GM21737 (cell line): ENCODE measurements around the gene SLC16A9.
"Not testable (repeated sequence)": the region's sequence is repeated elsewhere in the genome, so short reads cannot be mapped to it uniquely, and the experiment has no call there.

ENCODE experiments used
- ATAC-seq: cut with Tn5 transposase; IDR thresholded peaks from one replicate; pipeline ENCODE4 v1.9.1; 2021; ENCODE audit warnings: mild to moderate bottlenecking, moderate library complexity; ENCODE audit not compliant: unreplicated experiment

The SLC16A9 gene, protein sequence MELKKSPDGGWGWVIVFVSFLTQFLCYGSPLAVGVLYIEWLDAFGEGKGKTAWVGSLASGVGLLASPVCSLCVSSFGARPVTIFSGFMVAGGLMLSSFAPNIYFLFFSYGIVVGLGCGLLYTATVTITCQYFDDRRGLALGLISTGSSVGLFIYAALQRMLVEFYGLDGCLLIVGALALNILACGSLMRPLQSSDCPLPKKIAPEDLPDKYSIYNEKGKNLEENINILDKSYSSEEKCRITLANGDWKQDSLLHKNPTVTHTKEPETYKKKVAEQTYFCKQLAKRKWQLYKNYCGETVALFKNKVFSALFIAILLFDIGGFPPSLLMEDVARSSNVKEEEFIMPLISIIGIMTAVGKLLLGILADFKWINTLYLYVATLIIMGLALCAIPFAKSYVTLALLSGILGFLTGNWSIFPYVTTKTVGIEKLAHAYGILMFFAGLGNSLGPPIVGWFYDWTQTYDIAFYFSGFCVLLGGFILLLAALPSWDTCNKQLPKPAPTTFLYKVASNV

DNA sequence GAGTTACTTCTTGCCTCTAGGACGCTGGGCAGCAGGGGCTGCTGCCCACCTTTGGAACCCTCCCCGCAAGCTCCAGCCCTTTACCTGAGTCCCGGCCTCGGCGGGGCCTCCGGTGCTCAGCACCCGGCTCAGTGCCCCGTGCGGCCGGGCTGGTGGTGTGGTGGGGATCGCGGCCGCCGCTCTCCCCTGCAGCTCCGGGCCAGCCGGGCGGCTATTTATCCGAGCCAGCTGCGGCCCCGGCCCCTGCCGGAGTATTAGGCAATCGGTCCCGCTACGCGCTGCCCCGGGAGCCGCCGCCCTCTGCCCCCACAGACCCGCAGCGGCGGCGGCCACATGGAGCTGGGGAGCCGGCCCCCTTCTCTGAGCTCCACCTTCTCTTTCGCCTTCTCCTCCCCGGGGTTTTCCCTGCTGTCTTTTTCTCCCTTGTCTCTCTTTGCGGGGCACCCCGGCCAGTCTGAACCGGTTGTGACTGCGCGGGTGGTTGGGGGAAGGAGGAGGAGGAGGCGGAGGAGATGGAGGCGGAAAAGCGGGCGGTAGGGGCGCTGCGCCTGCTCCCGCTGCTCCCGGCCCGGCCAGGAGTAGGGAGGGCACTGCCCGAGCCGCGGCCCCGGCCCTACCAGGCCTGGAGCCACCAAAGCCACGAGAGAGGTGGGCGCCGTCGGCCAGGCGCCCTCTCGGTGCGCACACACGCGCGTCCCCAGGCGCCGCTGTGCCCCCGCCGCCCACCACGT lies at the start of gene SLC16A9:
SLC16A9 (minus strand) TSS at position 456 of the 731 bp plus-strand sequence. CDS start 25,559 bp downstream, outside the sequence.
- peak; percentile 92 for ATAC-seq

DNA sequence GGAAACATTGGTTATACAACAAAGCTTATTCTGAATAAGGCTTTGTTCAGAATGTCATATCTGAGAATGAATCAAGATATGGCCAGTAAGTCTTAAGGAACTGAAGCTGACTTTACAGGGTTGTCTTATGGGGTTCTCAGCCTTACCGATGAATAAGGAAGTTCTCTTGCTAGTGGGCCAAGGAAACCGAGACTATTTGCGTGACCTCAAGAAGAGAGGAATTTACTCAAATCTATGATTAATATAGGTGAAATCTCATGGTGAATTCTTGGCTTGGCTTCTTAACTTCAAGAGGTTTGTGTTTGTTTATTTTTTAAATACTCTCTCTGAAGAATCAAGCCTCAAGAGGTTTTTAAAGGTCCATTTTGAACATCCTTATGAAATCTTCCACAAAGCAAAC lies 48.3 kb upstream of the SLC16A9 start:
- ATAC-seq: no peak

DNA sequence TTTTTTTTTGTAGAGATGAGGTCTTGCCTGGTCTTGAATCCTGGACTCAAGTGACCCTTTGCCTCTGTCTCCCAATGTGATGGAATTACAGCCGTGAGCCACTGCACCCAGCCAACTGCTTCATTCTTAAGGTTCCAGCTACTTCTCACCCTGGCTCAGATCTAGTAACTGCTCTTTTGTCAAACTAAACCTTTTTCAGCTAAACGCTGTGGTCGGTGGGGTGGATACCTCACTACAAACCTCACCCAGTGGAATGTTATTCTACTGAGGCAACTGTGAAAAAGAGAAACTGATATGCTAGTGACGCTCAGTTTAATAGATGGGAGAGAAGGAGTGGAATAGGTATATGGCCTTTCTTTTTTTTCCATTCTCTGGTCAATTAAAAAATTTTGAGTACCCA lies 45.3 kb upstream of the SLC16A9 start:
- ATAC-seq: no peak

DNA sequence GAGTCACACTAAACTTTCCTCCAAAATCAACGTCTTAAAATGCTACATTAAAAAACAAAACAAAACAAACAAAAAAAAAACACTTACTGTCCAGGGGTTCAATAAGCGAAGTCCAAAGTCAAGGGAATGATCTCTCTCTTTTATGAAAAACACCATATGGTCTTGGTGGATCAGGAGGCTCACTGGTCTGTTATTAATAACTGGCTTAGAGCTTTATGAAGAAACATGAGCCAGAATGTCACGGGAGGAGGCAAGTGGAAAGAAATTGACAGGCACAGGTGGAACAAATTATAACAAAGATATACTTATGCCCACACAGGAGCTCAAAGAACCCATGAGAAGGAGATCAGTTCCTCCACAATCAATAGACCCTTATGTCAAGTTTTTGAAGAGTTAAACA lies 43.6 kb upstream of the SLC16A9 start, which contains the start of gene MRLN:
MRLN (minus strand) TSS at position 189 of the 400 bp plus-strand sequence.
- ATAC-seq: no peak

DNA sequence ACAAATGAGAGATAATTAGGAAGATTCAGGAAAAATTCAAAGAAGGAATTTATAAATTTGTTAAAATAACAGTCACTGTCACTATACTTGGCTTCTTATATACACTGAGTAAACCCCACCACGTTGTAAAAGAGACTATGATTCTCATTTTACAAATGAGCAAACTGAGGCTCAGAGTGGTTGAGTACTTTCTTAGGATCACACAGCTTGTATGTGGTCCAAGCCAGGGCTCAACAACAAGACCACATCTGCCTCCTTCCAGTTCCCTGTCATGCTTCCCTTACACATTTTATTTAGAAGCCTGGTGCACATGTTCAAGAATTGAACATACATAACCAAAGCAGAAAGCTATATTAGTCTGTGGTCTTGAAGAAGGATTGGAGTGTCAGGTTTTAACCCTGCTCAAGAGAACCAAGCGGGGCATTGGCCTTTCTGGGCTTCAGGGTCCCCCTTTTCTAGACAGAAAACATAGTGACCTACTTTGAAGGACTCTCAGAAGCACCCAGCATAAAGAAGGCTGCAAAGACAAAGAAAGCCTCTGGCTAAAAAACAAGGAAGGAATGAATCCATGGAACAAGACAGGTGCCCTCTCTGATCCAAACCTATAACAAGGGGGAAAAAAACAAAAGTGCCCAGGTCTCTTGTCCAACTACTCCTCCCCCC lies 42.8 kb upstream of the SLC16A9 start:
- ATAC-seq: no peak

DNA sequence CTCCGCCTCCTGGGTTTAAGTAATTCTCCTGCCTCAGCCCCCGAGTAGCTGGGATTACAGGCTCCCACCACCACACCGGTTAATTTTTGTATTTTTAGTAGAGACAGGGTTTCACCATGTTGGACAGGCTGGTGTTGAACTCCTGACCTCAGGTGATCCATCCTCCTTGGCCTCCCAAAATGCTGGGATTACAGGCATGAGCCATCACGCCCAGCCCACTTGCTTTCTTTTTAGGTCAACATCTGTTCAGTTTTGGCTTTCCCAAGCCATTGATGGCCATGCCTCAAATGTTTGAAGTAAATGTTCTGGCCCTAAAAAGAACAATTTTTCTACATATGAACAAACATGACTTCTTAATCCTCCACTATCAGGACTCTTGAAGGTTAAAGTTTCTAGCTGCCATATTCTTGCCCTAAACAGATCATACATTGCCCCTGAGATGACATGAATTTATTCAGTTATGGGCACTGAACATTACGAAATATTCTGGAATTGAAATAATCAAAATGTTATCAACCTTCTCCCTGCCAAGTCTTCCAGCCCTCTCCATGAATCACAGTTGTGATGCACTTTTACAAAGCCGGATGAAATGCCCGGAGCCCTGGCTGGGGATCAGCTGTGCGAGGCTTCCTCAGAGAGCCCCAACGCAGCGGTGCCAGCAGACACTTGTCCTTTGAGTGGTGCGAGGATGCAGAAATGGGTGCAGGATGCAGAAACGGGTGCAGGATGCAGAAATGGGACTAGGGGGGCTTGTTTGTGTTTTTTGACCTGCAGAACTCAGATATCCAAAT lies 40.7 kb upstream of the SLC16A9 start:
- ATAC-seq: no peak

DNA sequence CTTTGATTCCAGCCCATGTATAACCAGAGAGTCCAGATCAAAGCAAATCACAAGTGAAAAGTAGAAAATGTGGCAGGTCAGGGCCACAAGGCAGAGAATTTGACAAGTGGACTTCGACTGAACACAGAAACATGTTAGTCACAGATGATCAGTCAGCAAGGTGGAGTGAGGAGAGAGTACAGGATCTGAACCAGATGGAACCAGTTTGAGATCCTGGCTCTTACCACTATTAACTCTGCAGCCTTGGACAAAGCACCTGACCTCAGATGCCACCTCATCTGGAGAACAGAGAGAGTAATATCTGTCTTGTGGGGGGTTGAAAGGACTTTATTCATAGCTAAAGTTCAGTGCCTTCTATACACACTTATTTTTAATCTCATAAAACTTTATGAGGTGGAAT lies 39.2 kb upstream of the SLC16A9 start:
- ATAC-seq: no peak

DNA sequence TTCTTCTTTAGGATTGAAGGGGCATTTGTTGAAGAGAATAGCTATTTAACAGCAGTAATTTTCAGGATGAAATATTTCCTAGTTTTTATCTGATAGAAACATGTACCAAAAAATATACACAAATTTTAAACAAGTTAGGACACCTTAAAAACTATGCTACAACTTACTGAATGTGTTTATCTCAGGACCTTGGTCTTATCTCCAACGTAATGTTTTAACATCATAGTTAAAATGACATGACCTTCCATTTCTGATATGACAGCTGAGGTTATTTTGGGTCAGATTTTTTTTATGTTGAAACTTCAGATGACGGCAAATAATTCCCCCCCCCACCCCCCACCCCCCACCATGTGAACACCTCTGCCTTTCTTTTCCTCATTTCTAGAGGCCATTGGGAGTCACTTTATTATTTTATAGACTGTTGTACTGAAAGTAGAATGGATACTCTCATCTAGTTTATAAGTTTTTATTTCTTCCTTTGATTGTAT lies 35.6 kb upstream of the SLC16A9 start:
- ATAC-seq: no peak

DNA sequence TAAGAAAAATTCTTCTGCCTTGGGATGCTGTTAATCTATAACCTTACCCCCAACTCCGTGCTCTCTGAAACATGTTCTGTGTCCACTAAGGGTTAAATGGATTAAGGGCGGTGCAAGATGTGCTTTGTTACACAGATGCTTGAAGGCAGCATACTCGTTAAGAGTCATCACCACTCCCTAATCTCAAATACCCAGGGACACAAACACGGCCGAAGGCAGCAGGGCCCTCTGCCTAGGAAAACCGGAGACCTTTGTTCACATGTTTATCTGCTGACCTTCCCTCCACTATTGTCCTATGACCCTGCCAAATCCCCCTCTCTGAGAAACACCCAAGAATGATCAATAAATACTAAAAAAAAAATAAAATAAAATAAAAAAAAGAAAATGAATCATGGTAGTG lies 35.1 kb upstream of the SLC16A9 start:
- ATAC-seq: not testable (repeated sequence)

DNA sequence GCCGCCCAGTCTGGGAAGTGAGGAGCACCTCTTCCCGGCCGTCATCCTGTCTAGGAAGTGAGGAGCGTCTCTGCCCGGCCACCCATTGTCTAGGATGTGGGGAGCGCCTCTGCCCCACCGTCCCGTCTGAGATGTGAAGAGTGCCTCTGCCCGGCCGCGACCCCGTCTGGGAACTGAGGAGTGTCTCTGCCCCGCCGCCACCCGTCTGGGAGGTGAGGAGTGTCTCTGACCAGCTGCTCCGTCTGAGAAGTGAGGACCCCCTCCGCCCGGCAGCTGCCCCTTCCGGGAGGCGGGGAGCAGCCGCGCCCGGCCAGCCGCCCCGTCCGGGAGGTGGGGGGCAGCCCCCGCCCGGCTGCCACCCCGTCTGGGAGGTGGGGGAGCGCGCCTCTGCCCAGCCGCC lies 34.5 kb upstream of the SLC16A9 start:
- ATAC-seq: not testable (repeated sequence)

DNA sequence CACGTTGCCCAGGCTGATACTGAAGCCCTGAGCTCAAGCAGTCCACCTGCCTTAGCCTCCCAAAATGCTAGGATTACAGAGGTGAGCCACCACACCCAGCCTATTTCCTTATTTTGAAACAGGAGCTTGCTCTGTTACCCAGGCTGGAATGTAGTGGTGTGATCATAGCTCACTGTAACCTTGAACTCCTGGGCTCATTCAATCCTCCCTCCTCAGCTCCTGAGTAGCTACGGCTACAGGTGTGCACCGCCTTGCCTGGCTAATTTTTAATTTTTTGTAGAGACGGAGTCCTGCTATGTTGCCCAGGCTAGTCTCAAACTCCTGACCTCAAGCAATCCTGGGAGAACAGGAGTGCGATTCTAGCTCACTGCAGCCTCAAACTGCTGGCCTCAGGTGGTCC lies 31.9 kb upstream of the SLC16A9 start:
- no peak for ATAC-seq

DNA sequence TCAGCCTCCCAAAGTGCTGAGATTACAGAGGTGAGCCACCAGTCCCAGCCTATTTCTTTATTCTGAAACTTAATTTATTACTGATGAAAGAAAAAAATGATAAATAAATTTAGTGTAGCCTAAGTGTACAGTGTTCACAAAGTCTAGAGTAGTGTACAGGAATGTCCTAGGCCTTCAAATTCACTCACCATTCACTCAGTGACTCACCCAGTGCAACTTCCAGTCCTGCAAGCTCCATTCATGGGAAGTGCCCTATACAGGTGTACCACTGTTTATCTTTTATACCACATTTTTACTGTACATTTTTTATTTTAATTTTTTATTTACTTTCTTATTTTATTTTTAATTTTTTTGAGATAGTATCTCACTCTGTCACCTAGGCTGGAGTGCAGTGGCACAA lies 31.4 kb upstream of the SLC16A9 start:
- no peak for ATAC-seq

DNA sequence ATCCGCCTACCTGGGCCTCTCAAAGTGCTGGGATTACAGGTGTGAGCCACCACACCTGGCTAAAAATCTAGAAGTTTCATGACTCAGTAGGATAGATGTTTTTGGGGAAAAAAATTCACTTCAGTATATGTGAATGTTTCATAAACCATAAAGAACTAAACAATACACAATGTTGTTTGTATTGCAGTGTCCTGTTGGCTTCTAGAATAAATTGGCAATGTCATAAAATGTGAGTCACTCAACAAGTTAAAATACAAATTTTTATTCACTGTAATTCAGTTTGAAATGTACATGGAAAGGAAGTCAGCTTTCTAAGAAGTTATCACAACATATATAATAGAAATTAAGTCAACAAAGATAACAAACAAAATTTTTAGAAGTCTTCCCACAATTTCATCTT lies 27.1 kb upstream of the SLC16A9 start:
- ATAC-seq: no peak

DNA sequence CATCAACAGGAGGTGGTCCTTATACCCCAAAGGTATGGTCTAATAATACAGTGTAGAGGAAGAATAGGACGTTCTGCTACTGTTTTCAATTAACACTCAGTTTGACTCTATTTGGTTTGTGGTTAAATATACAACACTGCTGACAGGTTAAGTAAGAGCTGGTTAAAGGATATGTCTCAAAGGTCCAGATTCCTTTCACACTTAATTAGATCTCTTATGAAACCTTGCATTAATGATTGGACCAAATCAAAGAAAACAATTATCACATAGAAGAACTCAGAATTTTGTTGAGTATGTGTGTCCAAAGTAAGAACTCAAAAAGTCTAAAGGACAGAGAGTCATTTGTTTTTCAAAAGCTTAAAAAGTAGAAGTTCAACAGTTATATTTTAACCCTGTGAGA lies 25.6 kb upstream of the SLC16A9 start:
- no peak for ATAC-seq

DNA sequence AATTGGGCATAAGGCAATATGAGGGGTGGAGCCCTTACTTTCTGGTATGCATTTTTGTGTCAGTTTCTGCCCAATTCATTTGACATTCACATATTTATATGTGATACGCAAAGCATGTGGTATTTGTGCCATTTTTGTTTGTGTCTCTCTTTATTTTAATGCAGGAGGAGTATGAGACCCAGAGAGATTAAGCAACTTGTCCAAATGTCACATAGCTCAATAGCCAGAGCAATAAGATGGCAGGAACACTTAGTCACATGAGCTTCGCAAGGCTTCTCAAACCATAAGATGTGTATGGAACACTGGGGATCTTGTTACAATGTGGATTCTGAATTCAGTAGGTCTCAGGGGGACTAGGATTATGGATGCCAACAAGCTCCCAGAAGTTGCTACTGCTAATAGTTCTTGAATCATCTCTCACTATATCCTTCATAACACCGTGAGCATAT lies 24.4 kb upstream of the SLC16A9 start:
- ATAC-seq: no peak

DNA sequence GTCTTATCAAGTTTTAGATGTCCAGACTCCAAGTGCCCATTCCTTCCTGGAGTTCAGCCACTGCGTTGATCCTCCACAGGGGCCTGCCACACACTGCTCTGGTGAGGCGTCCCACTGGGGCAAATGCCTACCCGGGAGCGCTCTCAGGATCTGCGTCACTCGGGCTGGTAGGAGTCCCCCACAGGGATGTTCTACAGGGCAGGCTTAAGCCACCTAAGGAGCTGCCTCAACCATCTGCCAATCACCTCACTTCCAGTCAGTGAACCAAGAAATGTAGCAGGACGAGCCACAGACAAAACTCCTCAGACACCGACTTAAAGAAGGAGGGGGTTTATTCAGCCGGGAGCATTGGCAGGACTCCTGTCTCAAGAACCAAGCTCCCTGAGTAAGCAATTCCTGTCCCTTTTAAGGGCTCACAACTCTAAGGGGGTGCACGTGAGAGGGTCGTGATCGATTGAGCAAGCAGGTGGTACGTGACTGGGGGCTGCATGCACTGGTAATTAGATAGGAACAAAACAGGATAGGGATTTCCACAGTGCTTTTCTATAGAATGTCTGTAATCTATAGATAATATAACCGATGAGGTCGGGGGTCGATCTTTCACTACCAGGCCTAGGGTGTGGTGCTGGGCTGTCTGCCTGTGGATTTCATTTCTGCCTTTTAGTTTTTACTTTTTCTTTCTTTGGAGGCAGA lies 23.8 kb upstream of the SLC16A9 start:
- not testable (repeated sequence) for ATAC-seq

DNA sequence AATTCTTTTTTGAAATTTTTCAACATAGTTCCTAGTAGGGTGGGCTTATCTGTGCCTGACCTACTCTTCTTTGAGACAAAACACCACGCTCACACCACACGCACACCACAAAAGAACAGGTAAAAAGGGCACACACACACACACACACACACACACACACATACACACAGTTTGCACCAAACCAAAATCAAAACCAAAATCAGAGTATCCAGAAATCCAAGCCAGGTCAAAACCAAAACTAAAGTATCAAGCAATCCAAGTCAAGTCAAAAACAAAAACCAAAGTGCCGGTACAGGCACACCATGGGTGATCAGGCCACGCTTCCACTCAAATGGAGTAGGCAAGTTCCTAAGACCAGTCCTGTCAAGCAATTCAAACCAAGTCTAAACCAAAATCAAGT lies 23.2 kb upstream of the SLC16A9 start:
- not testable (repeated sequence) for ATAC-seq

DNA sequence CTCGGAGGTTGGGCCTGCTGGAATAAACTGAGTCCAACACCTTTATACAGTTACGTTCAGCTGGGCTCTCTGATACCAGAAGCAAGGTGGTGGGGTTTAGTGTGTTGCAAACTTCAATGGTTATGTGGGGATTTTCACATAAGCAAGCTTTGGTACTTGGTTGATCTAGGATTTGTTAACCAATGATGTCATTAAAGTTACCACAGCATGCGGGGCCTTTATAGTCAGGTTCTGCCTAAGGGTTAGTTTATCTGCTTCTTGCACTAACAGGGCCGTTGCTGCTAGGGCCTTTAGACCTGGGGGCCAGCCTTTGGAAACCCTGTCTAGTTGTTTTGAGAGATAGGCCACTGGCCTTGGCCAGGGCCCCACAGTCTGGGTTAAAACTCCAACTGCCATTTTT lies 19.5 kb upstream of the SLC16A9 start:
- ATAC-seq: not testable (repeated sequence)

DNA sequence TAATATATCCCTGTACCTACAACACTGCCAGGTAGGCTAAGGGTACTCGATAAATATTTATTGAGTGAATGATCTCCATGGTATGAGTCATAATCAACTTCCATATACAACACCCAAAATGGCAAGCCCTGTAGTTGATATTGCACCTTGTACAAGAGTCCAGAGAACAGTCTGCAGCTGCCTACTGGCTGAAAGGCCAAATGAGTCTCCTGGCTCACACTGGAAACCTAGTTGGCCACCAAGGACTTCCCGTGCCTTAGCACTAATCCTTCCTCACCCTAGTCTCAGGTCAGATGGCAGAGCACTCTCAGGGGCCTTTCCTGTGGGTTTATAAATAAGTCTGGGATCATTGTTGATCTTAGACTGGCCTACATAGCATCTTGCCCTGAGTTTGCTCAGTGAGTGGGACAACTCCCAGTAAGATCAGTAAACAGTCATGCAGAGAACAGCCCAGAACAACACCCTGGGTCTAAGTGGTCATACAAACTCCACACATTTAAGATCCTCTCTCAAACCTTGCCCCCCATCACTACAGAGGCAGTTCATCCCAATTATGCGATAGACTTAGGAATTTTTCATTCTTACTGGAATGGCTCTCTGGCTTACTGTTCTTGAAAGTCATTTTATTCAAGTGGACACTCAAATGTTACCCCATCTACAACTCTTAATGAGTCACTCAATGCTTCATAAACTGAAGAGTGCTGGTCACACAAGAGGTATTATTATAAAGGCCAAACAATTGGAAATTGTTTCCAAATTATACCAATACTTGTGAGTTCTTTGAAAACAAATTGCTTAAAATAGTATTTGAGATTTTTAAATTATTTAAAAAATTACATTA lies 14.7 kb upstream of the SLC16A9 start:
- ATAC-seq: no peak
